ENCODE measurements around the gene CD59. TPM values are rescaled to one million over a fixed set of nuclear protein-coding genes. Genes with fewer than 3 reads are reported as not detected.
"Not testable (repeated sequence)": the region's sequence is repeated elsewhere in the genome, so short reads cannot be mapped to it uniquely, and the experiment has no call there.

Gene CD59
- total RNA-seq, 2 donors from 2014 or later = 78.1 to 147 TPM

- H3K9me3 Mint-ChIP-seq = no peaks in the 10 kb centered on the region
- H3K27ac Mint-ChIP-seq = no peak overlapping the region
- peaks cover 19% of the 10 kb centered on the region for H3K27me3 Mint-ChIP-seq
- peak; percentile 47 for ATAC-seq (replicated peaks)
- no peaks in the 10 kb centered on the region for H3K36me3 Mint-ChIP-seq (ENCODE audit: low read depth)
- H3K4me1 Mint-ChIP-seq = no peaks in the 10 kb centered on the region
- H3K4me3 Mint-ChIP-seq = no peak overlapping the region
These were observed 48.3 kb downstream of the CD59 start for GRCh38 chr11:33687733-33688479.

GRCh38 chr11:33685082-33685481 lies 51.1 kb downstream of the CD59 start:
- peaks cover 39% of the 10 kb centered on the region for H3K27me3 Mint-ChIP-seq
- no peak overlapping the region for H3K4me3 Mint-ChIP-seq
- no peaks in the 10 kb centered on the region for H3K4me1 Mint-ChIP-seq
- peak; percentile 28 for ATAC-seq (replicated peaks)
- H3K27ac Mint-ChIP-seq = no peak overlapping the region
- no peaks in the 10 kb centered on the region for H3K36me3 Mint-ChIP-seq (ENCODE audit: low read depth)
- H3K9me3 Mint-ChIP-seq = no peaks in the 10 kb centered on the region

DNA sequence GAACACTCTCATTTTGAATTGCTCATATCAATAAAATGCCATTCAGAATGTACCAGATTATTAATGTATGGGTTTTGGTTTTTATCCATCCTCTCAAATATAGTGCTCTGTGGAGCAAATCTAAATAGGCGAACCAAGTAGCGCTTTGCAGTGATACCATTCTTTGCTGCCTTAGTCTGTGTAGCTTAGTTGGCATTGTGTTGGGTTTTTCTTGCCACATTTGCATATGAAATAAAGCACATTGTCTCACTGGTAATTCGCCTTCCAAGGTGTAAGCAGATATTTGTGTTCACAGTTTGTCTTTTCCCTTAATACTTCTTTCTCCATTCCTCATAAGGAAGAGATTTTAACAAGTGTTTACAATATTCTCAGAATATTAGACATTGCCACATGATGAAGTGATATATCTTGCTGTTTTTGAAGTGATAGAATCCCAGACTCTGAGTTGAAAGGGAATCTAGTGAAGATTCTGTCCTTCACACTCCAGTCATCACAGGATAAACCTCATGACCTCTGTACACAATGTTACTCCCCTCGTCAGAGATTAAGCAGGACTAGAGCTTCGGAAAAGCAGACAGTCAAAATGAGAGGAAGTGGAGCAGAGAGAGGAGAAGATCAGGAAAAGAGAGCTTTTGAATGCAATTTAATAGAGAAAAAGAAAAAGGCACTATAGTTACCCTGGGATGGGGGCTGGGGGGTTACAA lies 52.1 kb downstream of the CD59 start:
- Mint-ChIP-seq H3K9me3 (no peaks in the 10 kb centered on the region), H3K27ac (no peak overlapping the region), H3K4me1 (no peaks in the 10 kb centered on the region), H3K4me3 (no peak overlapping the region), H3K27me3 (peaks cover 44% of the 10 kb centered on the region), H3K36me3 (ENCODE audit: low read depth) (no peaks in the 10 kb centered on the region)
- no peak for ATAC-seq (replicated peaks)

DNA sequence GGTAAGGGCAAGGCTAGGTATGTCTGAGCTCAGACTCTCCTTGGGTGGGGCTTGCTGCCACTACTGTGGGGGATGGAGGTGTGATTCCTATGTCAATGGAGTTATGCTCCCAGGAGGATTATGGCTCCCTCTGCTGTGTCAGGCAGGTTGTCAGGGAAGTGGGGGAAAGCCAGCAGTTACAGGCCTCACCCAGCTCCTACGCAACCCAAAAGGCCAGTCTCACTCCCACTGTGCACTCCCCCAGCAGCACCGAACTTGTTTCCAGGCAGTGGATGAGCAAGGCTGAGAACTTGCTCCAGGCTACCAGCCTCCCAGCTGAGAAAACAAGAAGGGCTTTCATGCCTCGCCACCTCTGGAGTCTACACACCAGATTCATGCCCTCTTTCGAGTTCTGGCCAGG lies 53.8 kb downstream of the CD59 start:
- Mint-ChIP-seq H3K27me3 (peaks cover 46% of the 10 kb centered on the region), H3K4me1 (no peaks in the 10 kb centered on the region), H3K27ac (no peak overlapping the region), H3K4me3 (no peak overlapping the region), H3K9me3 (peaks cover 7% of the 10 kb centered on the region), H3K36me3 (ENCODE audit: low read depth) (no peaks in the 10 kb centered on the region)
- ATAC-seq (replicated peaks) = no peak

DNA sequence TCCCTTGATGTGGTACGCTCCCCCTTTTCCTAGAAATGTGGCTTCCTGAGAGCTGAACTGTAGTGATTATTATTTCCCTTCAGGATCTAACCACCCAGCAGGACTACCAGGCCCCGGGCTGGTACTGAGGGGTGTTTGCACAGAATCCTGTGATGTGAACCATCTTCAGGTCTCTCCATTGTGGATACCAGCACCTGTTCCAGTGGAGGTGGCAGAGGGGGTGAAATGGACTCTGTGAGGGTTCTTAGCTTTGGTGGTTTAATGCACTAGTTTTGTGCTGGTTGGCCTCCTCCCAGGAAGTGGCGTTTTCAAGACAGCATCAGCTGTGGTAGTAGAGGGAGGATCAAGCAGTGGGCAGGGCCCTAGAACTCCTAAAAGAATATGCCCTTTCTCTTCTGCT lies 54.2 kb downstream of the CD59 start:
- Mint-ChIP-seq H3K4me3 (no peak overlapping the region), H3K4me1 (no peaks in the 10 kb centered on the region), H3K36me3 (ENCODE audit: low read depth) (no peaks in the 10 kb centered on the region), H3K27me3 (peaks cover 46% of the 10 kb centered on the region), H3K27ac (no peak overlapping the region), H3K9me3 (peaks cover 7% of the 10 kb centered on the region)
- ATAC-seq (replicated peaks) = no peak

- H3K27ac Mint-ChIP-seq; ATAC-seq (replicated peaks); H3K9me3 Mint-ChIP-seq; H3K4me1 Mint-ChIP-seq; H3K36me3 Mint-ChIP-seq (ENCODE audit: low read depth); H3K4me3 Mint-ChIP-seq: not testable (repeated sequence)
- H3K27me3 Mint-ChIP-seq = peaks cover 42% of the 10 kb centered on the region
These were observed 57.6 kb downstream of the CD59 start for GRCh38 chr11:33678616-33679015.

- Mint-ChIP-seq H3K27me3 (peaks cover 20% of the 10 kb centered on the region), H3K27ac (no peak overlapping the region), H3K4me1 (peaks cover 12% of the 10 kb centered on the region), H3K36me3 (ENCODE audit: low read depth) (no peaks in the 10 kb centered on the region), H3K4me3 (no peak overlapping the region), H3K9me3 (peaks cover 7% of the 10 kb centered on the region)
- no peak for ATAC-seq (replicated peaks)
These were observed 62.0 kb downstream of the CD59 start for GRCh38 chr11:33674035-33674814.

- peaks cover 12% of the 10 kb centered on the region for H3K4me1 Mint-ChIP-seq
- H3K4me3 Mint-ChIP-seq = no peak overlapping the region
- no peaks in the 10 kb centered on the region for H3K36me3 Mint-ChIP-seq (ENCODE audit: low read depth)
- no peaks in the 10 kb centered on the region for H3K9me3 Mint-ChIP-seq
- peaks cover 20% of the 10 kb centered on the region for H3K27me3 Mint-ChIP-seq
- no peak for ATAC-seq (replicated peaks)
- no peak overlapping the region for H3K27ac Mint-ChIP-seq
These were observed 64.0 kb downstream of the CD59 start for GRCh38 chr11:33672273-33672672.

DNA sequence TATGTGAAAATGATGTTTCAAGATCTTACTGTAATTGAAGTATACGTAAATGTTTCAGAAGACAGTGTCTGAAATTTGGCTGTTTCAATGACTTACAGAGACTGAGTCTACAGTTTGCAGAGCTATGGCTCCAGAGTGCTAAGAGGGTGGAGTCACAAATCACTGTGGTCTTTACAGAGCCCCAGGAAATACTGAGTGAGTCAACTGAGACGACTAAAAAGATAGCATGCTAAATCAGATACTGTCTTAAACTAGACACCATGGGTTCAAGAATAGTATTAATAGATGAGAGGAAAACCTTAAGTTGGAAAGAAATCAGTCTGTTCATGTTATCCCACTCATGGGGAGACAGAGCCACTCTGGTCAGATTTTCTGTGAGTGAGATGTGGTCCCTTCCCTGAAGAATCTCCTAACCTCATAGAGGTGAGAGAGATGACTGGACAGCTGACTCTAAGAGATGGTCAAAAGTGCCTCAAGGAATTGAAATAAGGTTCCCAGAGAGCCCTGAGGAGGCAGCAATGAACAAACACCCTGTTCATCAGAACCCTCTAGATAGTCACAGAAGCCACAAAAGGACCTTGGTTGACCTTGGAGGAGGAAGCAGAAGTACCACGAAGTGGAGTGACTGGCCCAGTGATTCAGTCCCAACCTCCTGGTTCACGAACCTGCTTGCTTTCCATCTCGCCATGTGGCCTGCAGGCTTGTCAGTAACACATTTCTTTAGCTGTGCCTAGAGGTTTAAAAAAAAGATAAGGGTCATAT lies 65.8 kb downstream of the CD59 start:
- peaks cover 24% of the 10 kb centered on the region for H3K27me3 Mint-ChIP-seq
- H3K4me1 Mint-ChIP-seq = peaks cover 12% of the 10 kb centered on the region
- H3K27ac Mint-ChIP-seq = peak overlapping the region; percentile 43
- H3K9me3 Mint-ChIP-seq = no peaks in the 10 kb centered on the region
- no peaks in the 10 kb centered on the region for H3K36me3 Mint-ChIP-seq (ENCODE audit: low read depth)
- H3K4me3 Mint-ChIP-seq = no peak overlapping the region
- peak; percentile 82 for ATAC-seq (replicated peaks)

- Mint-ChIP-seq H3K36me3 (ENCODE audit: low read depth) (no peaks in the 10 kb centered on the region), H3K4me3 (no peak overlapping the region), H3K9me3 (no peaks in the 10 kb centered on the region), H3K27ac (no peak overlapping the region), H3K4me1 (peaks cover 12% of the 10 kb centered on the region), H3K27me3 (peaks cover 28% of the 10 kb centered on the region)
- no peak for ATAC-seq (replicated peaks)
These were observed 66.5 kb downstream of the CD59 start for GRCh38 chr11:33669598-33670249.

DNA sequence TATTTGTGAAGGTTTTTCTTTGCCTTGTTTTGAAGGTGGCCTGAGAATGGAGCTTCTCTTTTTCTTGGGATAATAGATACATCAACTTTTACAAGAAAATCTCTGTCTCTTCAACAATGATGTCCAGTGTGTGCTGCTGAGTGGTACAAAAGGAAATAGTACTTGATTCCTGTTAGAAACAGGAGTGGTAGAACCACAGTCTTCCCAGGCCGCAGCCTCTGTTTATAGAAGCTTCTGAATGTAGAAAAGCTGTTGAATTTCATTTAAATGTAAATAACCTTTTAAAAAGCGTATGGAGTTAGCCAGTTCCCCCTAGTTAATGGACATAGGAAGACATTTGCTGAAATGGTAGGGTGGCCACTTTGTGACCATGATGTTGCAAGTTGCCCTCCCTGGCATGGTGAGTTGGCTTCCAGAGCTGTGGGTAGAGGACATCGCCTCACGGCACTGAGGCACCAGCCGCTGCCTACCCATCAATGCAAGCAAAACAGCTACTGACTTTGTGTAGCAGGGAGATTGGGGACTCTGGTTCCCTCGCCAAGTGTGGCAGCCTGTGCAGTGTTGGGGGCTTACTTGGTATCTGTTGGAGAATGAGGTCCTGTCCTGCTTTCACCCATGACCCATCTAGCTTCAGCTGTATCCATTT lies 67.1 kb downstream of the CD59 start:
- no peak overlapping the region for H3K27ac Mint-ChIP-seq
- no peaks in the 10 kb centered on the region for H3K36me3 Mint-ChIP-seq (ENCODE audit: low read depth)
- H3K4me3 Mint-ChIP-seq = no peak overlapping the region
- no peak for ATAC-seq (replicated peaks)
- H3K4me1 Mint-ChIP-seq = peaks cover 12% of the 10 kb centered on the region
- H3K9me3 Mint-ChIP-seq = no peaks in the 10 kb centered on the region
- H3K27me3 Mint-ChIP-seq = peaks cover 29% of the 10 kb centered on the region

DNA sequence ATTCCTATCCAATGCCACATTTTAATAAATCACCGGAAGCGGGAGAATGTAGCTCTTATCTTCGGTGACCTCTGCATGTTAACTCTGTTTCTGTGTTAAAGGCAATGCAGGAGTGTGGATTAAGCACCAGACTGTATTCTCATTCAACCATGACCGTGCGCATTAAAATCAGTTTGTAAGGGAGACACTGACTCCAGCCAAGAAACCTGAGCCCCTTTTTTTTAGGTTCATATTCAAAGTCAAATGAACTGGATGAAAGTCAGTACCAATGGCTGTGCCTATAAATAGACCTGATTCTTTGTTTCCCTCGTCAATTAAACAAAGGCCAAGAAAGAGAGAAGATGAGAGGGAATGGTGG lies 67.8 kb downstream of the CD59 start:
- Mint-ChIP-seq H3K36me3 (ENCODE audit: low read depth) (no peaks in the 10 kb centered on the region), H3K27me3 (peaks cover 26% of the 10 kb centered on the region), H3K9me3 (no peaks in the 10 kb centered on the region), H3K4me3 (no peak overlapping the region), H3K27ac (no peak overlapping the region), H3K4me1 (peaks cover 12% of the 10 kb centered on the region)
- ATAC-seq (replicated peaks) = no peak

- Mint-ChIP-seq H3K27me3 (peaks cover 25% of the 10 kb centered on the region), H3K36me3 (ENCODE audit: low read depth) (no peaks in the 10 kb centered on the region), H3K27ac (no peak overlapping the region), H3K4me3 (no peak overlapping the region), H3K4me1 (peaks cover 12% of the 10 kb centered on the region), H3K9me3 (no peaks in the 10 kb centered on the region)
- ATAC-seq (replicated peaks) = no peak
These were observed 68.3 kb downstream of the CD59 start for GRCh38 chr11:33667819-33668467.

Measured in activated T-helper 17 cell treated with anti-CD3 and anti-CD28 coated beads, Interleukin-2, amount 50 U/mL, for 72 hours (primary cell).